ENCODE measurements around the gene DPYSL5.
"Not testable (repeated sequence)": the region's sequence is repeated elsewhere in the genome, so short reads cannot be mapped to it uniquely, and the experiment has no call there.

DPYSL5 gene

GRCh38 chr2:26847655-26848335, at the start of gene DPYSL5:
TSS of gene DPYSL5 (plus strand) at chr2:26848132. CDS start at chr2:26898500, 50,368 bp downstream.
- in situ Hi-C loops (cut with MboI; ENCODE audit: low sequenced_read_pairs) = loop anchor here (10.0 kb wide), 1 partner anchor 167 kb away; no protein-coding TSS in a partner anchor

- in situ Hi-C loops (cut with MboI; ENCODE audit: low sequenced_read_pairs) = no loop called here
Observed at GRCh38 chr2:26801328-26801727, 46.6 kb upstream of the DPYSL5 start.

- in situ Hi-C loops (cut with MboI; ENCODE audit: low sequenced_read_pairs) = no loop called here
Observed at GRCh38 chr2:26801796-26802195, 46.1 kb upstream of the DPYSL5 start.

- in situ Hi-C loops (cut with MboI; ENCODE audit: low sequenced_read_pairs) = no loop called here
Observed at GRCh38 chr2:26805241-26805676, 42.7 kb upstream of the DPYSL5 start.

GRCh38 chr2:26807788-26808460, 40.0 kb upstream of the DPYSL5 start:
- in situ Hi-C loops (cut with MboI; ENCODE audit: low sequenced_read_pairs) = no loop called here

- in situ Hi-C loops (cut with MboI; ENCODE audit: low sequenced_read_pairs) = no loop called here
Observed at GRCh38 chr2:26809211-26809610, 38.7 kb upstream of the DPYSL5 start.

GRCh38 chr2:26809876-26810577, 37.9 kb upstream of the DPYSL5 start:
- in situ Hi-C loops (cut with MboI; ENCODE audit: low sequenced_read_pairs) = no loop called here

- in situ Hi-C loops (cut with MboI; ENCODE audit: low sequenced_read_pairs) = no loop called here
Observed at GRCh38 chr2:26811261-26811660, 36.7 kb upstream of the DPYSL5 start.

- in situ Hi-C loops (cut with MboI; ENCODE audit: low sequenced_read_pairs) = no loop called here
Observed at GRCh38 chr2:26811791-26812694, 35.9 kb upstream of the DPYSL5 start.

GRCh38 chr2:26812731-26813130, 35.2 kb upstream of the DPYSL5 start:
- in situ Hi-C loops (cut with MboI; ENCODE audit: low sequenced_read_pairs) = no loop called here

GRCh38 chr2:26814072-26814765, 33.7 kb upstream of the DPYSL5 start:
- in situ Hi-C loops (cut with MboI; ENCODE audit: low sequenced_read_pairs) = not testable (repeated sequence)

GRCh38 chr2:26816893-26817292, 31.0 kb upstream of the DPYSL5 start:
- in situ Hi-C loops (cut with MboI; ENCODE audit: low sequenced_read_pairs) = no loop called here

- in situ Hi-C loops (cut with MboI; ENCODE audit: low sequenced_read_pairs) = no loop called here
Observed at GRCh38 chr2:26818255-26818654, 29.7 kb upstream of the DPYSL5 start.

GRCh38 chr2:26818972-26819371, 29.0 kb upstream of the DPYSL5 start:
- in situ Hi-C loops (cut with MboI; ENCODE audit: low sequenced_read_pairs) = no loop called here

- in situ Hi-C loops (cut with MboI; ENCODE audit: low sequenced_read_pairs) = no loop called here
Observed at GRCh38 chr2:26820932-26821331, 27.0 kb upstream of the DPYSL5 start.

GRCh38 chr2:26822877-26823276, 25.1 kb upstream of the DPYSL5 start:
- in situ Hi-C loops (cut with MboI; ENCODE audit: low sequenced_read_pairs) = no loop called here

- in situ Hi-C loops (cut with MboI; ENCODE audit: low sequenced_read_pairs) = no loop called here
Observed at GRCh38 chr2:26838121-26838906, 9.6 kb upstream of the DPYSL5 start.

GRCh38 chr2:26840937-26841610, 6.9 kb upstream of the DPYSL5 start:
- in situ Hi-C loops (cut with MboI; ENCODE audit: low sequenced_read_pairs) = loop anchor here (10.0 kb wide), 1 partner anchor 174 kb away; no protein-coding TSS in a partner anchor

- in situ Hi-C loops (cut with MboI; ENCODE audit: low sequenced_read_pairs) = loop anchor here (10.0 kb wide), 1 partner anchor 172 kb away; no protein-coding TSS in a partner anchor
Observed at GRCh38 chr2:26843041-26843440, 4.9 kb upstream of the DPYSL5 start.

Measured in HL-60/S4 treated with retinoic acid at 250 ng/mL for 4 days and 3 days (cell line).